ENCODE measurements around the gene USH2A. TPM values are rescaled to one million over a fixed set of nuclear protein-coding genes. Genes with fewer than 3 reads are reported as not detected.

The USH2A gene
- polyA plus RNA-seq, 1 donor from 2014 or later = 0.17 TPM

DNA sequence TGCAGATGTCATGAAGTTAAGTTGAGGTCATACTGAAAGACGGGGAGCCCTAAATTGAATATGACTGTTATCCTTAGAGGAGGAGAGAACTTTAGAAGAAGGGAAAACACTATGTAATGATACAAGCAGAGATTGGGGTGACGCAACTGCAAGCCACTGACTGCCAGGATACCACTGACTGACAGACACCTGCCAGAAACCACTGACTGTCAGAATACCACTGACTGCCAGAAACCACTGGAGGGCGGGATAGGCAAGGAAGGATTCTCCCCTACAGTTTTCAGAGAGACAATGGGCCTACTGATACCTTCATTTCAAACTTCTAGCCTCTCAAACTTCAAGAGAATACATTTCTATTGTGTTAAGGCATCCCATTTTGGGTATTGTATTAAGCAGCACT is 388.7 kb downstream of the USH2A start:
- H3F3A ChIP-seq (ENCODE audit: insufficient read depth, low read length, poor library complexity, severe bottlenecking) = no peaks in the 10 kb centered on the region
- no peaks in the 10 kb centered on the region for H4K20me1 ChIP-seq (ENCODE audit: insufficient read depth)
- no peak for TF ChIP-seq POLR2AphosphoS5 (IDR thresholded peaks at IDR 0.05)
- TF ChIP-seq SMC3 (conservative IDR thresholded peaks at IDR 0.05; ENCODE audit: poor library complexity) = no peak
- TF ChIP-seq EP300 (conservative IDR thresholded peaks at IDR 0.05; ENCODE audit: poor library complexity, severe bottlenecking) = no peak
- no peak for TF ChIP-seq EZH2 (IDR thresholded peaks at IDR 0.05; ENCODE audit: borderline replicate concordance, insufficient read depth, low read length, poor library complexity, severe bottlenecking)
- TF ChIP-seq MXI1 (conservative IDR thresholded peaks at IDR 0.05; ENCODE audit: poor library complexity, severe bottlenecking) = no peak
- no peak for TF ChIP-seq TAF1 (IDR thresholded peaks at IDR 0.05; ENCODE audit: low read depth)
- no peak for TF ChIP-seq RAD21 (conservative IDR thresholded peaks at IDR 0.05)
- TF ChIP-seq, protein P1, sequence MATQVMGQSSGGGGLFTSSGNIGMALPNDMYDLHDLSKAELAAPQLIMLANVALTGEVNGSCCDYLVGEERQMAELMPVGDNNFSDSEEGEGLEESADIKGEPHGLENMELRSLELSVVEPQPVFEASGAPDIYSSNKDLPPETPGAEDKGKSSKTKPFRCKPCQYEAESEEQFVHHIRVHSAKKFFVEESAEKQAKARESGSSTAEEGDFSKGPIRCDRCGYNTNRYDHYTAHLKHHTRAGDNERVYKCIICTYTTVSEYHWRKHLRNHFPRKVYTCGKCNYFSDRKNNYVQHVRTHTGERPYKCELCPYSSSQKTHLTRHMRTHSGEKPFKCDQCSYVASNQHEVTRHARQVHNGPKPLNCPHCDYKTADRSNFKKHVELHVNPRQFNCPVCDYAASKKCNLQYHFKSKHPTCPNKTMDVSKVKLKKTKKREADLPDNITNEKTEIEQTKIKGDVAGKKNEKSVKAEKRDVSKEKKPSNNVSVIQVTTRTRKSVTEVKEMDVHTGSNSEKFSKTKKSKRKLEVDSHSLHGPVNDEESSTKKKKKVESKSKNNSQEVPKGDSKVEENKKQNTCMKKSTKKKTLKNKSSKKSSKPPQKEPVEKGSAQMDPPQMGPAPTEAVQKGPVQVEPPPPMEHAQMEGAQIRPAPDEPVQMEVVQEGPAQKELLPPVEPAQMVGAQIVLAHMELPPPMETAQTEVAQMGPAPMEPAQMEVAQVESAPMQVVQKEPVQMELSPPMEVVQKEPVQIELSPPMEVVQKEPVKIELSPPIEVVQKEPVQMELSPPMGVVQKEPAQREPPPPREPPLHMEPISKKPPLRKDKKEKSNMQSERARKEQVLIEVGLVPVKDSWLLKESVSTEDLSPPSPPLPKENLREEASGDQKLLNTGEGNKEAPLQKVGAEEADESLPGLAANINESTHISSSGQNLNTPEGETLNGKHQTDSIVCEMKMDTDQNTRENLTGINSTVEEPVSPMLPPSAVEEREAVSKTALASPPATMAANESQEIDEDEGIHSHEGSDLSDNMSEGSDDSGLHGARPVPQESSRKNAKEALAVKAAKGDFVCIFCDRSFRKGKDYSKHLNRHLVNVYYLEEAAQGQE (IDR thresholded peaks at IDR 0.05; ENCODE audit: borderline replicate concordance) = no peak
- no peak for TF ChIP-seq CTCF (IDR thresholded peaks at IDR 0.05; ENCODE audit: poor library complexity, severe bottlenecking)
- H3K79me2 ChIP-seq (replicated peaks; ENCODE audit: insufficient read depth, low read length) = no peaks in the 10 kb centered on the region
- H3K27me3 ChIP-seq (ENCODE audit: insufficient read depth, low read depth, low read length) = no peaks in the 10 kb centered on the region
- H3K9ac ChIP-seq (ENCODE audit: low read length) = no peak overlapping the region
- H3K4me2 ChIP-seq (ENCODE audit: low read length) = no peak overlapping the region
- H3K9me2 ChIP-seq (ENCODE audit: insufficient read depth, low read length) = no peaks in the 10 kb centered on the region
- no peak overlapping the region for H2AFZ ChIP-seq (ENCODE audit: low read depth, low read length)
- no peaks in the 10 kb centered on the region for H3K9me3 ChIP-seq (ENCODE audit: low read length)
- no peak overlapping the region for H3K27ac ChIP-seq (ENCODE audit: low read length)
- H3K4me3 ChIP-seq (ENCODE audit: low read length) = no peak overlapping the region
- H3K36me3 ChIP-seq (ENCODE audit: insufficient read depth, low read length) = no peaks in the 10 kb centered on the region

DNA sequence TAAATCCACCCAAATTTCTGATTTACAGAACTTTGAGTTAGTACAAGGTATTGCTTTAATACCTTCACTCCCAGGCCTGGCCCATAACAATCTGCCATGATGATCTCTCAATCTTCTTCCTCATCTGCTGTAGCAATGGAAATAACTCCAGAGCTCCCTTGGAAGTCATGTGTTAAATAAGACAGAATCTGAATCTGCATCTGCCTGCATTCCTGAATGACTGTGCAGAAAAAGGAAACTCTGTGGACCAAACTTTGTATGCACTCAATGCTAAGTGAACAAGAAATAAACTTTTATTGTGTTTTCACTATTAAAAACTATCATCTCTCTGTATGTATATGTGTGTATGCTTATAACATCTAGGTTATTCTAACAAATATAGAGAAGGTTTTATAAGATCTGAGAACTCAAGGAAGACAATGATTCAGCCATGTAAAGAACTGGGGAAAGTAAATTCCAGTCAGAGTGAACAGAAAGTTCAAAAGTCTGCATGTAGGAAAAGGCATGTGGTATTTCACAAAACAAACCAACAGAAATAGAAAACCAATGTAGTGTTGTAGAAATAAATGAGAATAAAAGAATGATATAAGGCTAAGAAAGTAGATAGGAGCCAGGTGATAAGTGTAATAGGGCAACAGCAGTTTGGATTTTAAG is 390.2 kb downstream of the USH2A start:
- TF ChIP-seq MXI1 (conservative IDR thresholded peaks at IDR 0.05; ENCODE audit: poor library complexity, severe bottlenecking) (no peak), SMC3 (conservative IDR thresholded peaks at IDR 0.05; ENCODE audit: poor library complexity) (no peak), RAD21 (conservative IDR thresholded peaks at IDR 0.05) (no peak), CTCF (IDR thresholded peaks at IDR 0.05; ENCODE audit: poor library complexity, severe bottlenecking) (no peak), EZH2 (IDR thresholded peaks at IDR 0.05; ENCODE audit: borderline replicate concordance, insufficient read depth, low read length, poor library complexity, severe bottlenecking) (no peak), TAF1 (IDR thresholded peaks at IDR 0.05; ENCODE audit: low read depth) (no peak), POLR2AphosphoS5 (IDR thresholded peaks at IDR 0.05) (no peak), EP300 (conservative IDR thresholded peaks at IDR 0.05; ENCODE audit: poor library complexity, severe bottlenecking) (no peak)
- TF ChIP-seq, protein P1 (IDR thresholded peaks at IDR 0.05; ENCODE audit: borderline replicate concordance) = no peak
- H3K27ac ChIP-seq (ENCODE audit: low read length) = no peak overlapping the region
- H3F3A ChIP-seq (ENCODE audit: insufficient read depth, low read length, poor library complexity, severe bottlenecking) = no peaks in the 10 kb centered on the region
- H3K4me3 ChIP-seq (ENCODE audit: low read length) = no peak overlapping the region
- H3K36me3 ChIP-seq (ENCODE audit: insufficient read depth, low read length) = no peaks in the 10 kb centered on the region
- no peak overlapping the region for H2AFZ ChIP-seq (ENCODE audit: low read depth, low read length)
- no peaks in the 10 kb centered on the region for H3K9me3 ChIP-seq (ENCODE audit: low read length)
- H3K9me2 ChIP-seq (ENCODE audit: insufficient read depth, low read length) = no peaks in the 10 kb centered on the region
- H3K4me2 ChIP-seq (ENCODE audit: low read length) = no peak overlapping the region
- no peaks in the 10 kb centered on the region for H3K79me2 ChIP-seq (replicated peaks; ENCODE audit: insufficient read depth, low read length)
- H4K20me1 ChIP-seq (ENCODE audit: insufficient read depth) = no peaks in the 10 kb centered on the region
- no peaks in the 10 kb centered on the region for H3K27me3 ChIP-seq (ENCODE audit: insufficient read depth, low read depth, low read length)
- H3K9ac ChIP-seq (ENCODE audit: low read length) = no peak overlapping the region
